HG03521 (cell line): Measurements from ENCODE around the gene NCOA7.
A peak's percentile ranks its signal among the peaks of the same experiment; 100 is the strongest.

ENCODE experiments used
- ATAC-seq: cut with Tn5 transposase; IDR thresholded peaks from one replicate; pipeline ENCODE4 v1.9.1; 2021; ENCODE audit warnings: mild to moderate bottlenecking, moderate library complexity; ENCODE audit not compliant: unreplicated experiment

NCOA7 gene

GRCh38 chr6:125811259-125811658, 20.5 kb downstream of the NCOA7 start:
- no peak for ATAC-seq

- ATAC-seq = no peak
These were observed 21.9 kb downstream of the NCOA7 start for GRCh38 chr6:125812394-125813292.

DNA sequence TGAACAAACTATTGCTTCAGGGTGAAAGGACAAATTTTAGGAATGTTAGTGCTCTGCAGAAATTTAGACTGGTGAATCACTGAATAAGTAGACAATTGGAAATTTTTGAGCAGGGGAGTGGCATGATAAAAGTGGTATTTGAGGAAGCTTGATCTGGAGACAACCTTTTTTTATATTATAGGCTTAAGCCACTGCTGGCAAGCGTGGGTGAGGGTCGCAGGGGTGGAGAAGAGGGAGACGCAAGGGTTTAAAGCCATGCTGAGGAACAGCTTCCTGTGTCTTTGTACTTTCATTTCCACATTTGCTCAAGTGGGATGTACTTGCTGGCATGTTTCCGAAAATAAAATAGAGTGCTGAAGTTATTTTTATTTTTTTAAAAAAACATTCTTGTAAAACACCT, 23.7 kb downstream of the NCOA7 start:
- ATAC-seq = no peak

DNA sequence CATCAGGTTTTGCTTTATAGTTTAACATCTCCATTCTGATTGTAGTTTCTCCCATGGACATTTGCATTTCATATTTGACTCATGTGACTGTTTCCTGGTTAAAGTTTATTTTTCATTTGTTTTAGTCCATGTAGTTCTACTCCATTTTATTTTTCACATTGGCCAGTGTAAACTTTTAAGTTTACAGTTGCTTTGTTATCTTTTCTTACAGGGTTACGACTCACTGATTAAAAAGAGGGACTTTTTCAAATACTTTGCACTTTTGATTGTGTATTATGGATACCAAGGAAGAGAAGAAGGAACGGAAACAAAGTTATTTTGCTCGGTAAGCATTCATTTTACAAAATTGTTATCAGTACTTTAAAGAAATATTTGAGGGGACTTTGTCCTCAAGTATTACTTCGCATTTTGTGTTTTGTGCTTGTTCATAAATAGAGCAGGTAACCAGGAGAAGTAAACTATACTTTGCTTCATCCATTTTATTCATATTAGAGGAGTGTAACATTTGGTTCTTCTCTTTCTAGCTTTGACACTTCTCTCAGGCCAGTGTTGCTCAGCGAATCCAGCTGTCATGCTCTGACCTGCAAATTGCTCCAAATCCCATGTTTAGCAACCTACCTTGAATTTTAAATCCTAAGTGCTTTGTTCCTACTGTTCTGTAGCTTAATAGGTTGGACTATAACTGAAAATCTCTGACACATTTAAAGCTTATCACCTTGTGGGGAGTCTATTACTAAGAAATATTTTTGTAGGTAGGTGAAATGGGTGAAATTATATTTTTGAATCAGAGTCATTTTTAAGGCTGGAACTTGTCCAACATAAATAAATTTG, 24.5 kb downstream of the NCOA7 start:
- ATAC-seq = no peak

GRCh38 chr6:125816828-125817280, 26.1 kb downstream of the NCOA7 start:
- no peak for ATAC-seq

- peak; percentile 35 for ATAC-seq
These were observed 27.5 kb downstream of the NCOA7 start for GRCh38 chr6:125818225-125818657.

DNA sequence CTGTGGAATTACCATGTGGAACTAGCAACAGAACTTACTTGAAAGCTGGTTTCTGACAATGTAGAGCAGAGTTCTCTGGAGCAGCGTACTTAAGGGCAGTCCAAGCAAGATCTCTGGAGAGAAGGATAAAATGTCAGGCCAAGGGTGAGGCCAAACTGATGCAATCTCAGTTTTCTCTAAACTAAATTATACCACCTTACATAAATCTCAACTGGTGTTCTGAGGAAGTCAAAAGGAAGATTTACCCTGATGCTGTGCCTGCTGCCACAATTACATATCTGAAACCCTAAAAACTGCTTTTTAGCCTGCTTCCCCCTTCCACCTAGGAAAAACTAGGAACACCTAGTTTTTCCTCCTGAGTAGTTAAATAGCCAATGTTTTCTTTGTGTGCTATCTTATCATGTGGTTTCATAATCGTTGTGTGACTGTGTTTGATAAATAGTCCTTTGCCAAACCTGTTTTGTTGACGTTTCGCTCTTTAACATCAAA, 28.1 kb downstream of the NCOA7 start:
- no peak for ATAC-seq

DNA sequence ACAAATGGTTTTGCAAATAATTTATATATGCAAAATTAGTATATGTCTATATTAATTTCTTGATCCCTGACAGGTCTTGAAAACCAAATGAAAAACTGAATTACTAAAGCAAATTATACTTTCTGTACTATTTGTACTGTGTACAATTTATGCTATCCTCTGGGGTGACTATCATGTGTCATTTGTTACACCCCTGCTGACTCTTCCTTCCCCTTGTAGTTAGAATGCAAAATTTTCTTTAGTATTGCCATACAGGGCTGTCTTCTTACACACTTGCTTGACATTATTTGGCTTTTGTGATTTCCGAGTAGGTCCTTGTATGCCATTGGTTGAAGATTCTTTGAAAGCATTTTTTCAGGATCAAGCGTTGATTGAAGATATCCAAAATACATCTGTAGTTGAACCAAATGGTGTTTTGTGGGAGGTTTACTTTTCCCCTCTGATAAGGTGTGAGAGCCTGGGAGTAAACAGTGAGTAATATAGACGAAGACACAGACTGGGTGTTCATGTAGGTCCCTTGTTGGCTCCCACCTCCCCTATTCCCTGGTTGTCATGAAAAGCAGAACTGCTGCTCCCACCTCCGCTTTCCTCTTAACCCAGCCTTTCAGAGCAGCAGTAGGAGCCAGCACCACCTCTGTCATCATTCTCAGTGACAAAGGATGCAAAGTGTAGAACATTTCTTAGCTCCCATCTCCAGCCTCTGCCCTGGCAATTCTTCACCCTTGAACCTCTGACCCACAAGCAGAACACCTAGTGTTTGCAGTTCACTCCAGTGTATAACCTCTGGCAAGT, 29.0 kb downstream of the NCOA7 start:
- ATAC-seq = no peak

DNA sequence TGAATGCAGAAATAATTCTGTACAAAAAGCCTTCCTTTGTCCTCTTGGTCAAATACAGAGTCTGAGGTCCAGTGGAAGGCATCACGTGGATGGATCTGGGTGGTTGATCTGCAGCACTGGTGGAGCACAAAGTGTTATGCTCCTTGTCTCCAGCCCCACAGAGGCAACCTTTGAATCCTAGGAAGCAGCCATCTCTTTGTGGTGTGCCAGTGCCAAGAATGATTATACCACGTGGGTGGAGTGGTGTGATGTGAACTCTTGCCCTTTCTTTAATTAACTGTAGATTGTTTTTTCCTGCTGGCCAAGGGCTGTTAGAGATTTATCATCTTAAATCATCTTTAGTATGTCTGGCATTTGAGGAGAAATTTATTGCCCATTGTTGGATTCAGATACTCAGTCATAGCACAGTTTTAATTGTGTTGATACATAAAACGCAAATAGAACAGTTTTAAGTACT, 31.1 kb downstream of the NCOA7 start:
- ATAC-seq = no peak

GRCh38 chr6:125823180-125823579, 32.4 kb downstream of the NCOA7 start:
- no peak for ATAC-seq

GRCh38 chr6:125824946-125825771, 34.4 kb downstream of the NCOA7 start:
- ATAC-seq = no peak

DNA sequence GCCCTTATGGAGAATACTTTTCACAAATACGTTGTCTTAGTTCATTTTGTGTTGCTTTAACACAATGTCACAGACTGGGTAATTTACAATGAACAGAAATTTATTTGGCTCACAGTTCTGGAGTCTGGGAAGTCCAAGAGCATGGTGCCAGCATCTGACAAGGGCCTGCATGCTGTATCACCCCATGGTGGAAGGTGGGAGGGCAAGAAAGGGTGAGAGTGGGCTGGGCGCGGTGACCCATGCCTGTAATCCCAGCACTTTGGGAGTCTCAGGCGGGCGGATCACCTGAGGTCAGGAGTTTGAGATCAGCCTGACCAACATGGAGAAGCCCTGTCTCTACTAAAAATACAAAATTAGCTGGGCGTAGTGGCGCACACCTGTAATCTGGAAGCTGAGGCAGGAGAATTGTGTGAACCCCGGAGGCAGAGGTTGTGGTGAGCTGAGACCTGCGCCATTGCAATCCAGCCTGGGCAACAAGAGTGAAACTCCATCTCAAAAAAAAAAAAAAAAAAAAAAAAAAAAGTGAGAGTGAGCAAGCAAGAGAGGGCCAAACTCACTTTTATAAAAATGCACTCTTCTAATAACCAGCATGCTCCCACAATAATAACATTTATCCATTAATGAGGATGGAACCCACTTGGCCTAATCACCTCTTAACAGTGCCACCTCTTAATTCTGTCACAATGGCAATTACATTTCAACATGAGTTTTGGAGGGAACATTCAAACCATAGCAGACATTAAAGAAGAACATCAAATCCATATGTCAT, 36.1 kb downstream of the NCOA7 start:
- ATAC-seq = no peak

DNA sequence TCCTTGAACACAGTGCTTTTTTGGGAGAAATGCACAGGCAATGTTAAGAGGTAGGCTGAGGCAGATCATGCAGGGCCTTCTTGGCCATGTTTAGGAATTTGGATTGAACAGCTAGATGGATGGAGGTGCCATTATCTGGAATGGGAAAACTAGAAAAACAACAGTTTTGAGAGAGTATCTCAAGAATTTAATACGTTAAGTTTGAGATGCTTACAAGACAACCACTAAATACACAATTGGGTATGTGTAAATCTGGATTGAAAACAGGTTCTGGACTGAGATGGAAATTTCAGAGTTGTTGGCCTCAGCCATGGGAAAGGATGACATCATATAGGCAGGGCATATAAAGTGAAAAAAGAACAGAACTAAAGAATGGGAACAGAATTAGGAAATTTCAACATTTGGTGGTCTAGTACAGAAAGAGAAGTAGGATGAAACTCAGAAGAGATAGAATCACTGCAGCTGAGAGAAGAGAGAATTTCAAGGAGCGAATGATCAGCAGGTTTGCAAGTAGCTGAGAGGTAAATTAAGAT, 37.1 kb downstream of the NCOA7 start:
- no peak for ATAC-seq

DNA sequence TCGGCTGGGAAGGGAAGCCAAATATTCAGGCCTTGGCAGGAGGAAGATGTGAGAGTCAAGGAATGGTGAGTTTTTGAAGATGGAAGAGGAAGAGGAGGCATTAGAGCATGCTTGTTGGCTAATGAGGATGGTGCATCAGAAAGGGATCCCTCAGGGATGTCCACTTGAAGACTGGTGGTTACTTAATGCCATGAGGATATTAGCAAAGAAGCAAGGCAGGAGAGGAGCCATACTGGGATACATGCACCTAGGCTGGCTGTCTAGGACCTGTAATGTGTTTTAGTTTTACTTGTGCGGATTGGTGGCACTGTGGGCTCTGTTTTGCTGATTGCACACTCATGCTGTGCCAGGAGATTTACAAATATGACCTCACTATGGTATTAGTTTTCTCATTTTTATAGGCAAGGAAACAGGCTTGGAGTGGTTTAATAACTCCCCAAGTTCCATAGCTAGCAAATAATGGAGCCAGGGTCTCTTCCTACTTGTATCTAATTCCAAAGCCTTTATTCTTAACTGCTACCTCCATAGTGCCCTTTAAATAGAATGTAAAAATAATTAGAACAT, 37.8 kb downstream of the NCOA7 start:
- no peak for ATAC-seq

GRCh38 chr6:125829433-125829832, 38.7 kb downstream of the NCOA7 start:
- no peak for ATAC-seq

- ATAC-seq = no peak
These were observed 40.9 kb downstream of the NCOA7 start for GRCh38 chr6:125831659-125832058.

DNA sequence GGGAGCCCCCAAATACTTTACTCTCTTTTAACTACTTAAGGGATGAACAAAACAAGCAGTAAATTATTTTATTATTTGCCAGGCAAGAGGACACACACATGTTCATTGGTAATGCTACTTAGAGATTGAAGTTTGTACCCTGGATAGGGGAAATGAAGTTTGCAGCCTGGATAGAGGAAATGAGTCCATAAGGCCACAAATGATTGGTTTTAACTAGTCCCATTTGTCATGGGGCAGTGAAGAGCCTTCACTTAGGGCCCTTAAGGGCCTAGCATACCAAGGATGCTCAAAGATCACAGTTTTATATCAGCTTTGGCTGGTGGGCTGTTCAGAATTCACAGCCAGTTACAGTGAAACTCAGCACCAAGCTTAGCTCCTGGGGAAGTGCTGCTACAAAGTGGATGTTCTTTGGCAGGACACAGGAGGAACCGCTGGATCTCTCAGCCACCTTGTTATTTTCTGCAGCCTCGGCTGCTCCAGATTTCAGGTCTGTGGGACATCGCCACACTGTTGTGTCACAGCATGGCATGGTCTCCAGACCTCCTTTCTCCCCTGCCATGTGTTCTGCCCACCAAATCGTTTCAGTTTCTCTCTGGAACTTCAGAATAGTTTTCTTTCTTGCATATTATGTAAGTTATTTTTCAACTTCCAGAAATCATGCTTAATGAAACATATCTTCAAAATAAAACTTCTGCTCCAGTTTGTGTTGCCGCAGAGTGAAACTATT, 41.8 kb downstream of the NCOA7 start:
- no peak for ATAC-seq

DNA sequence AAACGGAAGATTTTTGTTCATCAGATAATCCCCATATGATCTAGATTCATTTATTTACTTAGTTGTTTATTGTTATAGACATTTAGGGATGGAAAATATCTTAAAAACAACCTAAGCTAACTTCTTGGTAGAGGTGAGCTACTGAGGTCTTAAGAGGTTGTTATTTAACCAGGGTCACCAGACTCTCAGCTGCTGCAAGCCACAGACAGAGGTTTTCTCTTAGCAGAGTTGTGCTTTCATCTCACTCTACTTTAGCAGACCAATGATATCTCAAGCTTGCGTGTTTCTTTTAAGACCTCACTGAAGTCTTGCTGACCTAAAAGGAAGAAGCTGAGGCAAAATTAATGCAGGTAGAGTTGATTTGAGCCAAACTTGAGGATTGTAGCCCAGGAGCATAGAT, 43.6 kb downstream of the NCOA7 start:
- ATAC-seq = peak; percentile 80
